A549 (cell line): ENCODE data around the gene ARIH2.
A peak's percentile ranks its signal among the peaks of the same experiment; 100 is the strongest.

Source experiments
- CBX2 ChIP-seq: fragments of 200-600 bp; sonication (generic); IDR thresholded peaks from 2 replicates; pipeline ENCODE4 v1.6.1; 2016; ENCODE audit warnings: low read depth, mild to moderate bottlenecking, borderline replicate concordance
- CTCF ChIP-seq: fragments of >200 bp; sonication (Bioruptor Twin); formaldehyde crosslinking; IDR thresholded peaks from 3 replicates; pipeline ENCODE4 v1.5.1; 2016
- EP300 ChIP-seq, 2 experiments: fragments of >200 bp; sonication (Bioruptor Twin); formaldehyde crosslinking; IDR thresholded peaks; 2 replicates in 1 of 2; 3 replicates in 1 of 2; pipeline ENCODE4 v1.6.1; 2016 to 2017
- HMGXB4 ChIP-seq: fragments of 250-450 bp; sonication (Bioruptor Pico); IDR thresholded peaks from 2 replicates; pipeline ENCODE4 v1.5.0; 2021; ENCODE audit warnings: mild to moderate bottlenecking, moderate library complexity, borderline replicate concordance
- KDM1A ChIP-seq: fragments of 200-600 bp; sonication (generic); IDR thresholded peaks from 2 replicates; pipeline ENCODE4 v1.6.1; 2016; ENCODE audit warnings: low read depth, mild to moderate bottlenecking
- MAX ChIP-seq: IDR thresholded peaks from 2 replicates; pipeline ENCODE4 v1.6.1; 2012
- MYC ChIP-seq: IDR thresholded peaks from 2 replicates; pipeline ENCODE4 v1.6.1; 2012; ENCODE audit warnings: mild to moderate bottlenecking, inconsistent platforms, low read length, improper control_type of control experiment, borderline replicate concordance
- POLR2A ChIP-seq: IDR thresholded peaks from 2 replicates; pipeline ENCODE4 v1.6.1; 2012; ENCODE audit warnings: mild to moderate bottlenecking, low read length

GRCh38 chr3:49007068-49007770 lies 88.6 kb downstream of the ARIH2 start, which contains the start of gene WDR6:
- TF ChIP-seq EP300 (IDR thresholded peaks at IDR 0.05) (no peak), CTCF (peak; percentile 13; the same call in 2 of the 3 replicates), KDM1A (no peak), POLR2A (peak; percentile 64), MYC (no peak), MAX (peak; percentile 89), HMGXB4 (no peak), CBX2 (no peak)
